Body of pancreas (tissue), 4 donors: ENCODE data around the gene SNRK. TPM values are rescaled to one million over a fixed set of nuclear protein-coding genes. Genes with fewer than 3 reads are reported as not detected.

Experiments
- ATAC-seq: fragments of 150-250 bp; one replicate; pipeline ENCODE4 v1.9.1; 2016
- DNase-seq, 4 donors: peaks; one replicate each; pipeline ENCODE4 v3.0.0-alpha.2; 2019
- H3K27ac ChIP-seq, 4 donors: fragments of 200-600 bp; sonication (generic); 1 replicate in 3 of 4; 2 replicates in 1 of 4; pipeline versions ENCODE4 v1.5.1 to v1.6.1; 2016 to 2019; ENCODE audit warnings: mild to moderate bottlenecking in 1 of 4, mixed read lengths in 1 of 4, moderate library complexity in 1 of 4
- H3K27me3 ChIP-seq, 2 donors: fragments of 200-600 bp; sonication (generic); one replicate each; pipeline ENCODE4 v1.6.0; 2016; ENCODE audit warnings: mild to moderate bottlenecking in 1 of 2
- H3K36me3 ChIP-seq, 2 donors: fragments of 200-600 bp; sonication (generic); replicated peaks in 1 of 2; 2 replicates each; pipeline ENCODE4 v1.5.1; 2016; ENCODE audit warnings: low read depth in 2 of 2; ENCODE audit not compliant: insufficient read depth in 1 of 2
- H3K4me1 ChIP-seq: fragments of 200-600 bp; sonication (generic); one replicate; pipeline ENCODE4 v1.6.0; 2016
- H3K4me3 ChIP-seq, 2 donors: fragments of 200-600 bp; sonication (generic); 1 replicate in 1 of 2; 2 replicates in 1 of 2; pipeline ENCODE4 v1.5.1; 2016 to 2019
- H3K9me3 ChIP-seq, 3 donors: fragments of 200-600 bp; sonication (generic); 1 replicate in 2 of 3; 2 replicates in 1 of 3; pipeline ENCODE4 v1.5.1; 2016
- CTCF ChIP-seq, 7 experiments: fragments of 450-650 bp in 4 of 7; fragments of 200-600 bp in 3 of 7; sonication (generic) in 3 of 7; IDR thresholded peaks; one replicate each; pipeline ENCODE4 v1.5.1; 2016 to 2019; ENCODE audit warnings: antibody characterized with exemption in 7 of 7
- POLR2A ChIP-seq, 3 donors: fragments of 450-650 bp; IDR thresholded peaks; one replicate each; pipeline ENCODE4 v1.6.1; 2016; ENCODE audit warnings: antibody characterized with exemption in 3 of 3, mild to moderate bottlenecking in 2 of 3
- WGBS, 2 donors: methylation state at CpG; one replicate each; pipeline ENCODE4 v1.1.5; 2017; 5-methylcytosine and 5-hydroxymethylcytosine counted together
- intact Hi-C: fragments of 100-400 bp; cut with DNase I; formaldehyde crosslinking; loops from one replicate; pipeline ENCODE4 v1.15.1; 2023
- total RNA-seq, 2 donors: library from RNA; depleted of rRNA; stranded (reverse); fragments of >200 nt; gene quantifications; one replicate each; pipeline ENCODE4 v1.1.0, GENCODE V29; 2016

Gene SNRK
- 10 to 100 TPM; 22.4 to 25.7 TPM for total RNA-seq

- TF ChIP-seq CTCF (IDR thresholded peaks at IDR 0.05) (peak in 6 of 7 experiments; percentile 15 to 65 (median 46)), POLR2A (IDR thresholded peaks at IDR 0.05) (peak; percentile 72 to 90 (median 75))
- Histone ChIP-seq H3K4me1 (peaks cover 33% of the 10 kb centered on the region), H3K36me3 (no peaks in the 10 kb centered on the region), H3K27me3 (no peaks in the 10 kb centered on the region), H3K27ac (peak within 1 kb of the TSS; percentile 86 to 95 (median 93)), H3K9me3 (no peaks in the 10 kb centered on the region), H3K4me3 (peak within 1 kb of the TSS; percentile 15 to 46)
- intact Hi-C loops, result no loop called here
- WGBS, 2 donors, result 0 to 1% methylated on average over 22 to 81 of the region's 91 CpGs
- DNase-seq (peak; percentile 87 to 93 (median 92)), ATAC-seq (peak; percentile 94)
Observed at GRCh38 chr3:43286115-43286840, at the start of gene SNRK. Gene SNRK (plus strand): TSS chr3:43286540. CDS start chr3:43303204, 16,664 bp downstream.

- no peaks in the 10 kb centered on the region for H3K36me3 ChIP-seq
- no peaks in the 10 kb centered on the region for H3K27me3 ChIP-seq
- H3K4me3 ChIP-seq, result no peak overlapping the region
- no peak for ATAC-seq
- intact Hi-C loops, result no loop called here
- WGBS, 2 donors, result 61 to 72% methylated on average over 4 of the region's 4 CpGs
- TF ChIP-seq CTCF (IDR thresholded peaks at IDR 0.05) (no peak), POLR2A (IDR thresholded peaks at IDR 0.05) (no peak)
- H3K9me3 ChIP-seq, result peaks cover 0 to 6% (median 0%) of the 10 kb centered on the region in 3 donors
- peaks cover 10% of the 10 kb centered on the region for H3K4me1 ChIP-seq
- no peak overlapping the region for H3K27ac ChIP-seq
- DNase-seq, result no peak
Observed at GRCh38 chr3:43238801-43239200, 47.5 kb upstream of the SNRK start.

GRCh38 chr3:43239755-43240154 lies 46.6 kb upstream of the SNRK start:
- no peak for TF ChIP-seq CTCF (IDR thresholded peaks at IDR 0.05)
- TF ChIP-seq POLR2A (IDR thresholded peaks at IDR 0.05), result no peak
- WGBS, 2 donors, result 80 to 84% methylated on average over 3 of the region's 3 CpGs
- Histone ChIP-seq H3K27ac (no peak overlapping the region), H3K4me1 (peaks cover 4% of the 10 kb centered on the region), H3K4me3 (no peak overlapping the region), H3K27me3 (no peaks in the 10 kb centered on the region), H3K9me3 (peaks cover 0 to 6% (median 0%) of the 10 kb centered on the region in 3 donors), H3K36me3 (no peaks in the 10 kb centered on the region)
- intact Hi-C loops, result no loop called here
- ATAC-seq (no peak), DNase-seq (no peak)

GRCh38 chr3:43243590-43244587 lies 42.5 kb upstream of the SNRK start:
- Histone ChIP-seq H3K9me3 (peaks cover 0 to 6% (median 0%) of the 10 kb centered on the region in 3 donors), H3K4me3 (no peak overlapping the region), H3K27ac (no peak overlapping the region), H3K4me1 (peaks cover 4% of the 10 kb centered on the region), H3K27me3 (no peaks in the 10 kb centered on the region), H3K36me3 (no peaks in the 10 kb centered on the region)
- intact Hi-C loops, result no loop called here
- TF ChIP-seq POLR2A (IDR thresholded peaks at IDR 0.05), result no peak
- no peak for TF ChIP-seq CTCF (IDR thresholded peaks at IDR 0.05)
- WGBS, 2 donors, result 74 to 89% methylated on average over 5 to 6 of the region's 6 CpGs
- DNase-seq (no peak), ATAC-seq (no peak)
